Neural progenitor cell (in vitro differentiated cells): ENCODE data around the gene CD300A. TPM values are rescaled to one million over a fixed set of nuclear protein-coding genes. Genes with fewer than 3 reads are reported as not detected.

Source experiments
- DNase-seq: peaks from one replicate; pipeline ENCODE4 v3.0.0-alpha.2; 2016; ENCODE audit warnings: low spot score
- H2AFZ ChIP-seq: fragments of 200-600 bp; sonication (generic); replicated peaks from 2 replicates; pipeline ENCODE4 v1.6.1; 2016; ENCODE audit warnings: antibody characterized with exemption
- H3F3A ChIP-seq: fragments of 200-600 bp; sonication (generic); 2 replicates; pipeline ENCODE4 v1.6.1; 2016; ENCODE audit warnings: antibody characterized with exemption, low read depth
- H3K27ac ChIP-seq: fragments of 200-600 bp; sonication (generic); 2 replicates; pipeline ENCODE4 v1.5.1; 2016; ENCODE audit warnings: mild to moderate bottlenecking
- H3K27me3 ChIP-seq: fragments of 200-600 bp; sonication (generic); 2 replicates; pipeline ENCODE4 v1.6.1; 2016; ENCODE audit warnings: mild to moderate bottlenecking, moderate library complexity
- H3K36me3 ChIP-seq: fragments of 200-600 bp; sonication (generic); 2 replicates; pipeline ENCODE4 v1.5.1; 2016
- H3K4me1 ChIP-seq: fragments of 200-600 bp; sonication (generic); 2 replicates; pipeline ENCODE4 v1.6.1; 2016; ENCODE audit warnings: mixed run types
- H3K4me2 ChIP-seq: fragments of 200-600 bp; sonication (generic); 2 replicates; pipeline ENCODE4 v1.6.1; 2016
- H3K4me3 ChIP-seq: fragments of 200-600 bp; sonication (generic); 2 replicates; pipeline ENCODE4 v1.5.1; 2016
- H3K79me2 ChIP-seq: fragments of 200-600 bp; sonication (generic); 2 replicates; pipeline ENCODE4 v1.6.1; 2016; ENCODE audit warnings: low read depth
- H3K9ac ChIP-seq: fragments of 200-600 bp; sonication (generic); 2 replicates; pipeline ENCODE4 v1.6.1; 2016
- H3K9me3 ChIP-seq: fragments of 200-600 bp; sonication (generic); 2 replicates; pipeline ENCODE4 v1.5.1; 2016; ENCODE audit warnings: low read depth
- H4K20me1 ChIP-seq: fragments of 200-600 bp; sonication (generic); 2 replicates; pipeline ENCODE4 v1.6.1; 2016; ENCODE audit warnings: low read depth
- H3K27ac Mint-ChIP-seq: 3 replicates; pipeline ENCODE4 v1.8.0; 2021; ENCODE audit warnings: mixed read lengths
- H3K27me3 Mint-ChIP-seq: 2 replicates; pipeline ENCODE4 v1.8.0; 2022; ENCODE audit warnings: low read depth, mild to moderate bottlenecking, inconsistent platforms, moderate library complexity, mixed read lengths; ENCODE audit not compliant: insufficient read depth
- H3K36me3 Mint-ChIP-seq: 3 replicates; pipeline ENCODE4 v1.8.0; 2021; ENCODE audit warnings: mixed read lengths
- H3K4me1 Mint-ChIP-seq: 3 replicates; pipeline ENCODE4 v1.8.0; 2021; ENCODE audit warnings: mixed read lengths
- H3K4me3 Mint-ChIP-seq: 3 replicates; pipeline ENCODE4 v1.8.0; 2021; ENCODE audit warnings: mild to moderate bottlenecking, moderate library complexity, mixed read lengths
- H3K9me3 Mint-ChIP-seq: 3 replicates; pipeline ENCODE4 v1.8.0; 2020; ENCODE audit warnings: mixed read lengths
- EZH2 ChIP-seq: fragments of 200-600 bp; sonication (generic); IDR thresholded peaks from 2 replicates; pipeline ENCODE4 v1.6.1; 2017; ENCODE audit warnings: antibody characterized with exemption, mild to moderate bottlenecking, moderate library complexity
- EZH2phosphoT487 ChIP-seq: fragments of 200-600 bp; sonication (generic); IDR thresholded peaks from 2 replicates; pipeline ENCODE4 v1.6.1; 2017; ENCODE audit warnings: antibody characterized with exemption
- total RNA-seq: library from RNA; depleted of rRNA; stranded (reverse); fragments of >200 nt; gene quantifications from 2 replicates; pipeline ENCODE4 v1.2.3, GENCODE V29; 2015; ENCODE audit warnings: low replicate concordance
- TF ChIP-seq, protein P1 (sequence below): fragments of 200-600 bp; sonication (generic); IDR thresholded peaks from 2 replicates; pipeline ENCODE4 v1.5.1; 2017; ENCODE audit warnings: antibody characterized with exemption, mild to moderate bottlenecking

CD300A gene
- total RNA-seq, 1 donor from 2014 or later, result not detected

DNA sequence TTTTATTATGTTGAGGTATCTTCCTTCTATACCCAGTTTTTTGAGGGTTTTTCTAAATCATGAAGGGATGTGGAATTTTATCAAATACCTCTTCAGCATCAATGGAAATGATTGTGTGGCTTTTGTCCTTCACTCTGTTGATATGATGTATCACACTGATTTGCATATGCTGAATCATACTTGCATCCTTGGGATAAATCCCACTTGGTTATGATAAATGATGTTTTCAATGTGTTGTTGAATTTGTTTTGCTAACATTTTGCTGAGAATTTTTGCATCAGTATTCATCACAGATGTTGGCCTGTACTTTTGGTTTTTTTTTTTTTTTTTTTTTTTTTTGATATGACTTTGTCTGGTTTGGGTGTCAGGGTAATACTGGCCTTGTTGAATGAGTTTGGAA, 41.7 kb downstream of the CD300A start:
- Histone ChIP-seq H2AFZ (no peak overlapping the region), H3K9ac (no peak overlapping the region), H3K27me3 (peaks cover 26% of the 10 kb centered on the region), H3K79me2 (no peaks in the 10 kb centered on the region), H3F3A (no peaks in the 10 kb centered on the region), H3K4me3 (no peak overlapping the region), H4K20me1 (no peaks in the 10 kb centered on the region), H3K4me2 (no peak overlapping the region), H3K4me1 (no peaks in the 10 kb centered on the region), H3K27ac (no peak overlapping the region), H3K9me3 (no peaks in the 10 kb centered on the region), H3K36me3 (no peaks in the 10 kb centered on the region)
- H3K27me3 Mint-ChIP-seq, result no peaks in the 10 kb centered on the region
- no peak for DNase-seq
- no peaks in the 10 kb centered on the region for H3K4me1 Mint-ChIP-seq
- no peak overlapping the region for H3K27ac Mint-ChIP-seq
- TF ChIP-seq EZH2, result no peak
- H3K4me3 Mint-ChIP-seq, result no peak overlapping the region
- no peaks in the 10 kb centered on the region for H3K36me3 Mint-ChIP-seq
- H3K9me3 Mint-ChIP-seq, result no peaks in the 10 kb centered on the region

DNA sequence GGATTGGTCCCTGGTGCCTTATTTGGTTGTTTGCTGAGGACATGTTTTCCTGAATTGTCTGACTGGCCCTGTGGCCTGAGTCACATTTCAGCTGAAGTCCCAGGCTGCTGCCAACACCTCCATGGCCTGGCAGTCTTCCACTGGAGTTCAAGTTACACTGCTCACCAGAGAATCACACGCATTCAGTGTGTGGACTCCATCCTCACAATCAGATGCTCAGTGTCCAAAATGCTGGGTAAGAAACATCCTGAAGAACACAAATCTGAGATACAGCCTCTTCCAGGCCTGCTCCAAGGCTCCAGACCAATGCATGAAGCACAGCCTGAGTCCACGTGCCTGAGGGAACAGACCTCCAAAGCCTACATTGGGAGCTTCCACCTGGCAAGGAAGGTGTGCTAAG, 45.6 kb downstream of the CD300A start:
- H3K27ac Mint-ChIP-seq, result no peak overlapping the region
- DNase-seq, result no peak
- no peak for TF ChIP-seq EZH2phosphoT487
- peaks cover 9% of the 10 kb centered on the region for H3K36me3 Mint-ChIP-seq
- H3K36me3 ChIP-seq, result no peaks in the 10 kb centered on the region
- H3K27ac ChIP-seq, result no peak overlapping the region
- peaks cover 16% of the 10 kb centered on the region for H3K27me3 ChIP-seq
- H3F3A ChIP-seq, result peaks cover 11% of the 10 kb centered on the region
- H3K4me1 Mint-ChIP-seq, result no peaks in the 10 kb centered on the region
- no peak overlapping the region for H3K4me2 ChIP-seq
- no peak overlapping the region for H3K9ac ChIP-seq
- peaks cover 16% of the 10 kb centered on the region for H3K9me3 Mint-ChIP-seq
- peaks cover 11% of the 10 kb centered on the region for H3K27me3 Mint-ChIP-seq
- H3K4me1 ChIP-seq, result no peaks in the 10 kb centered on the region
- H4K20me1 ChIP-seq, result no peaks in the 10 kb centered on the region
- no peak overlapping the region for H3K4me3 Mint-ChIP-seq
- H3K79me2 ChIP-seq, result no peaks in the 10 kb centered on the region
- no peak overlapping the region for H3K4me3 ChIP-seq
- H3K9me3 ChIP-seq, result no peaks in the 10 kb centered on the region
- H2AFZ ChIP-seq, result no peak overlapping the region

DNA sequence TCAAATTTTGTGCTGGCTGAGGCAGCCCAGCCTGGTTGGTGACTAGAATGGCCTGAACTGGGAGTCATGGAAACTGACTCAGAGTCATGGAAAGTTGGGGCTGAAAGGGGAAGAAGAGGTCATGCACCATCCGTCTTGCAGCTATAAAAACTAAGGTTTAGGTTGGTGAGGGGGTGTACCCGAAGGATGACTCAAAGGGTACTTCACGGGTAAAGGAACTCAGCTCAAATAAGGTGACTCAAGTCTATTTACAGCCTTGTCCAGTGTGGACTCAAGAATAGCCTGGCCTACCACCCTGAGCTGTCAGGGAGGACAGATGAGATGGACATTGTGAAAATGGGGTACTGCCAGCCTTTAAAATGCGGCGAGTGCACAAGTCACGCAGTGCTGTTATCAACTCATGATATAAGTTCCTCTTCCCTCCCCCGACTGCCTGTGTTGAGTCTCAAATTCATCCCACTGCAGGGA, 46.2 kb downstream of the CD300A start:
- Mint-ChIP-seq H3K9me3 (peaks cover 16% of the 10 kb centered on the region), H3K27ac (no peak overlapping the region), H3K27me3 (peaks cover 11% of the 10 kb centered on the region), H3K36me3 (peaks cover 9% of the 10 kb centered on the region), H3K4me1 (no peaks in the 10 kb centered on the region), H3K4me3 (no peak overlapping the region)
- Histone ChIP-seq H3K27me3 (peaks cover 16% of the 10 kb centered on the region), H3K4me1 (no peaks in the 10 kb centered on the region), H4K20me1 (no peaks in the 10 kb centered on the region), H3K79me2 (no peaks in the 10 kb centered on the region), H3K4me3 (no peak overlapping the region), H2AFZ (no peak overlapping the region), H3K4me2 (no peak overlapping the region), H3K9me3 (no peaks in the 10 kb centered on the region), H3K9ac (no peak overlapping the region), H3K36me3 (no peaks in the 10 kb centered on the region), H3K27ac (no peak overlapping the region), H3F3A (peaks cover 11% of the 10 kb centered on the region)
- TF ChIP-seq, protein P1, sequence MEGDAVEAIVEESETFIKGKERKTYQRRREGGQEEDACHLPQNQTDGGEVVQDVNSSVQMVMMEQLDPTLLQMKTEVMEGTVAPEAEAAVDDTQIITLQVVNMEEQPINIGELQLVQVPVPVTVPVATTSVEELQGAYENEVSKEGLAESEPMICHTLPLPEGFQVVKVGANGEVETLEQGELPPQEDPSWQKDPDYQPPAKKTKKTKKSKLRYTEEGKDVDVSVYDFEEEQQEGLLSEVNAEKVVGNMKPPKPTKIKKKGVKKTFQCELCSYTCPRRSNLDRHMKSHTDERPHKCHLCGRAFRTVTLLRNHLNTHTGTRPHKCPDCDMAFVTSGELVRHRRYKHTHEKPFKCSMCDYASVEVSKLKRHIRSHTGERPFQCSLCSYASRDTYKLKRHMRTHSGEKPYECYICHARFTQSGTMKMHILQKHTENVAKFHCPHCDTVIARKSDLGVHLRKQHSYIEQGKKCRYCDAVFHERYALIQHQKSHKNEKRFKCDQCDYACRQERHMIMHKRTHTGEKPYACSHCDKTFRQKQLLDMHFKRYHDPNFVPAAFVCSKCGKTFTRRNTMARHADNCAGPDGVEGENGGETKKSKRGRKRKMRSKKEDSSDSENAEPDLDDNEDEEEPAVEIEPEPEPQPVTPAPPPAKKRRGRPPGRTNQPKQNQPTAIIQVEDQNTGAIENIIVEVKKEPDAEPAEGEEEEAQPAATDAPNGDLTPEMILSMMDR, result no peak
- TF ChIP-seq EZH2phosphoT487 (no peak), EZH2 (no peak)
- DNase-seq, result no peak

DNA sequence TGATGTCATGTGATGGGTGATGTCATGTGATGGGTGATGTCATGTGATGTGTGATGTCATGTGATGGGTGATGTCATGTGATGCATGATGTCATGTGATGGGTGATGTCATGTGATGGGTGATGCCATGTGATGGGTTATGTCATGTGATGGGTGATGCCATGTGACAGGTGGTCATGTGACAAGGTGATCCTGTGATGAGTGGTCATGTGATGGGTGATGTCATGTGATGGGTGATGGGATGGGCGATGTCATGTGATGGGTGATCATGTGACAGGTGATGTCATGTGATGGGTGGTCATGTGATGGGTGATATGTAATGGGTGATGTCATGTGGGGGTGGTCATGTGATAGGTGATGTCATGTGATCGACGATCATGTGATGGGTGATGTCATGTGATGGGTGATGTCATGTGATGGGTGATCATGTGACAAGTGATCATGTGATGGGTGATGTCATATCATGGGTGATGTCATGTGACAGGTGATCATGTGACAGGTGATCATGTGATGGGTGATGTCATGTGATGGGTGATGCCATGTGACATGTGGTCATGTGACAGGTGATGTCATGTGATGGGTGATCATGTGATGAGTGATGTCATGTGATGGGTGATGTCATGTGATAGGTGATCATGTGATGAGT, 47.7 kb downstream of the CD300A start:
- H3K36me3 Mint-ChIP-seq, result peaks cover 9% of the 10 kb centered on the region
- Histone ChIP-seq H3K79me2 (no peaks in the 10 kb centered on the region), H3K4me1 (no peaks in the 10 kb centered on the region), H3K4me2 (no peak overlapping the region), H4K20me1 (no peaks in the 10 kb centered on the region), H2AFZ (no peak overlapping the region), H3F3A (peaks cover 11% of the 10 kb centered on the region), H3K9me3 (peaks cover 5% of the 10 kb centered on the region), H3K36me3 (no peaks in the 10 kb centered on the region), H3K27me3 (peaks cover 12% of the 10 kb centered on the region), H3K4me3 (no peak overlapping the region), H3K9ac (no peak overlapping the region), H3K27ac (no peak overlapping the region)
- H3K4me3 Mint-ChIP-seq, result peak overlapping the region; percentile 48
- peak; percentile 30 for DNase-seq
- no peak for TF ChIP-seq EZH2phosphoT487
- H3K9me3 Mint-ChIP-seq, result peaks cover 16% of the 10 kb centered on the region
- H3K27ac Mint-ChIP-seq, result peak overlapping the region; percentile 78
- H3K27me3 Mint-ChIP-seq, result peaks cover 11% of the 10 kb centered on the region
- H3K4me1 Mint-ChIP-seq, result no peaks in the 10 kb centered on the region
